Right cardiac atrium (tissue), 5 donors: ENCODE data around the gene ACSF3. TPM values are rescaled to one million over a fixed set of nuclear protein-coding genes. Genes with fewer than 3 reads are reported as not detected.
A peak's percentile ranks its signal among the peaks of the same experiment; 100 is the strongest.

Source experiments
- ATAC-seq, 2 donors: fragments of 200-7000 bp; cut with Tn5 transposase; one replicate each; pipeline versions ENCODE4 v1.8.0 to v1.9.1; 2020; ENCODE audit warnings: moderate library complexity in 2 of 2, mild to moderate bottlenecking in 1 of 2
- DNase-seq, 3 donors: peaks; one replicate each; pipeline ENCODE4 v3.0.0-alpha.2; 2020
- H3K27ac ChIP-seq: one replicate; pipeline ENCODE4 v1.5.1; 2013; ENCODE audit warnings: mild to moderate bottlenecking, low read length, control low read depth, moderate library complexity
- H3K27me3 ChIP-seq: one replicate; pipeline ENCODE4 v1.6.1; 2013; ENCODE audit not compliant: control insufficient read depth, insufficient read depth
- H3K4me1 ChIP-seq: one replicate; pipeline ENCODE4 v1.6.1; 2013; ENCODE audit warnings: low read length; ENCODE audit not compliant: control insufficient read depth, insufficient read depth
- H3K4me3 ChIP-seq: one replicate; pipeline ENCODE4 v1.5.1; 2013; ENCODE audit warnings: low read length, control low read depth
- H3K9me3 ChIP-seq: one replicate; pipeline ENCODE4 v1.6.1; 2013; ENCODE audit warnings: low read length; ENCODE audit not compliant: control insufficient read depth
- WGBS: extraction: QIAGEN DNeasy Blood & Tissue Kit; methylation state at CpG from one replicate; pipeline ENCODE4 v1.1.7; 2013; 5-methylcytosine and 5-hydroxymethylcytosine counted together
- intact Hi-C, 4 donors: fragments of 100-400 bp; cut with DNase I; formaldehyde crosslinking; loops; one replicate each; pipeline versions ENCODE4 v1.11.0 to v1.14.0; 2022 to 2023
- polyA plus RNA-seq: library from polyadenylated mRNA; stranded (reverse); fragments of 200-250 nt; gene quantifications from one replicate; pipeline ENCODE4 v1.2.3, GENCODE V29; 2013
- total RNA-seq, 4 donors: library from RNA; stranded (reverse); fragmentation: NEBNext Ultra II Directional; extraction: Animal tissue kit (Norgen Biotek cat#: 25700); gene quantifications; one replicate each; pipeline ENCODE4 v1.2.1, GENCODE V29; 2021
- donor health status: healthy with polysubstance abuse.
- donor health status: DM: no; HTN: yes; CAD: no.
- donor health status: DM: no; HTN: no; CAD: no.
- donor health status: DM: no; HTN: yes; CAD: no; lungs with severe emphysema.
- donor health status: DM: yes; HTN: yes; CAD: no.

ACSF3 gene
- total and polyA plus RNA-seq, 5 donors: 13.9 to 22.4 (median 16.4) TPM

DNA sequence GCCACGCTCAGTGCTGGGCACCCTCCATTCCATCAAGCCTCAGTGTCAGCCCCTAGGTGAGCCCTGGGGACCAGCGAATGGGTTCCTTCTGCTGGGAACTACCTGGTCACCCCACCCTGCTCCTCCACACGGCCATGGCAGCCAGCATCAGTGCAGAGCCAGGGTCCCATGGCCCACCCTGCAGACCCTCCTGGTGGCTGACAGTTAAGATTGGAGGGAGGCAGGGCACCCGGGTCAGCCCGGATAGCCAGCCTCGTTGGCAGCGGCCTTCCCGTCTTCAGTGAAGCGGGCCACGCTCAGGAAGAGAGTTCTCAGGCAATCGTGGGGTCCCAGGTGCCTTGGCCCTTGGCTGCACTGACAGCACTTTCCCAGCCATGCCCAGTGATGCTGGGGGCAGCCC, 37.1 kb upstream of the ACSF3 start:
- H3K4me1 ChIP-seq: no peaks in the 10 kb centered on the region
- no peaks in the 10 kb centered on the region for H3K27me3 ChIP-seq
- 81% methylated on average over 11 of the region's 11 CpGs for WGBS
- intact Hi-C loops: no loop called here
- no peak overlapping the region for H3K27ac ChIP-seq
- DNase-seq (no peak), ATAC-seq (no peak)
- H3K9me3 ChIP-seq: no peaks in the 10 kb centered on the region
- no peak overlapping the region for H3K4me3 ChIP-seq

DNA sequence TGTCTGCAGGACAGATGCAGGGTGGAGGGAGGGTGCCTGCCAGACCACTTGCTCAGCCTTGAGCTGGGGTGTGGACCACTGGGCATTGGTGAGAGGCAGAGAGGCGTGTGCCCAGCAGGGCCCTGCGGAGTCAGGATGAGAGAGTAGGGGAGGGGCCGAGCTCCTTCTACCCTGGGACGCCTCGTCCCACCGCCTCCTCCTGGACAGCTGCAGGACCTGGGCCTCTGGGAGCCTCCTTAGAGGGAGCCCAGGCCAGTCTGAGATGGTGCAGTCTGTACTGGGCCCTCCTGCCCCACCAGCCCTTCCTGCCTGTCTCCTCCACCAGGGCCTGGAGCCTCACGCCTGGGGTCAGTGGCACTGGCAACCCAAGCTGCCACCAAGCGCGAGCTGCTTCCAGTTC, 35.9 kb upstream of the ACSF3 start:
- no peak overlapping the region for H3K27ac ChIP-seq
- no peak for ATAC-seq
- intact Hi-C loops: no loop called here
- no peak for DNase-seq
- WGBS: 63% methylated on average over 9 of the region's 9 CpGs
- no peaks in the 10 kb centered on the region for H3K4me1 ChIP-seq
- H3K9me3 ChIP-seq: no peaks in the 10 kb centered on the region
- no peaks in the 10 kb centered on the region for H3K27me3 ChIP-seq
- no peak overlapping the region for H3K4me3 ChIP-seq

DNA sequence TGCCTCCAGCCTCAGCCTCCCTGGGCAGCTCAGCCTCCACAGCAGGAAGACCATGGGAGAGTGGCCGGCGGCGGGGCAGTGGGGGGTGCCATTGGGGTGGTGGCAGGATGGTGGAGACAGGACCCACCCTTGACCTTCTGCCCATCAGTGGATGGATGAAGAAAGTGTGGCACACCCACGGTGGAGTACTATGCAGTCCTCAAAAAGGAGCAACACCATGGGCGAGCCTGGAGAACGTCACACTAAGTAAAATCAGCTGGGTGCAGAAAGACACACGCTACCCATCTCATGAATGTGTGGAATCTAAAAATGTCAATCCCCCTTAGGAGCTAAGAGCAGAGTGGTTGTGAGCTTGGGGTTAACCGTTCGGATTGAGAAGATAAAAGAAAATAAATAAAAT, 34.8 kb upstream of the ACSF3 start:
- no peak overlapping the region for H3K27ac ChIP-seq
- DNase-seq: no peak
- 96% methylated on average over 9 of the region's 9 CpGs for WGBS
- no peak for ATAC-seq
- intact Hi-C loops: no loop called here
- H3K27me3 ChIP-seq: no peaks in the 10 kb centered on the region
- no peaks in the 10 kb centered on the region for H3K4me1 ChIP-seq
- no peak overlapping the region for H3K4me3 ChIP-seq
- no peaks in the 10 kb centered on the region for H3K9me3 ChIP-seq

DNA sequence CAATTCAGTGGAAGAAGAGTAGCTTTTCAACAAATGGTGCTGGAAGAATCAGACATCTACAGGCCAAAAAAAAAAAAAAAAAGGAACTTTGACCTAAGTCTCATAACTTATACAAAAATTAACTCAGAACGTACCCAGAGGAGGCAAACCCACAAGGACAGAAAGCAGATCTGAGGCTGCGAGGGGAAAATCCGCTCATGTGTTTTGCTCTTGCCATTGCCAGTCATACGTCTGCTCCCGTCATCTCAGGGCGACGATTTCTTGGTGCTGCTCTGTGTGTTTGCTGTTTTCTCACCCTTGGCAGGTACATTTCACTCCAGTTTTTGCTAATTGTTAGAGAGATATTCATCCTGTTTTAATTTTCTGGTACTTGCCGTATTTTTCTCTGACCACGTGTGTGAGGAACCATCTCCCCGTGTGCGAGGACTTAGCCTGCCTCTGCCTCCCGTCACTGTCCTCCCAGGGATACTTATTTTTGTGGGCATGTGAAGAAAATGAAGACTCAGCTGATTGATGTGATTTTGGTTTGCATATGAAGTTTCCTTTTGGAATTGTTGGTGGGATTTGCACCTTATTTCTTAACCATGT, 33.4 kb upstream of the ACSF3 start:
- no peaks in the 10 kb centered on the region for H3K4me1 ChIP-seq
- H3K4me3 ChIP-seq: no peak overlapping the region
- H3K27ac ChIP-seq: no peak overlapping the region
- H3K27me3 ChIP-seq: no peaks in the 10 kb centered on the region
- DNase-seq (no peak), ATAC-seq (no peak)
- H3K9me3 ChIP-seq: no peaks in the 10 kb centered on the region
- 80% methylated on average over 12 of the region's 12 CpGs for WGBS
- intact Hi-C loops: no loop called here

DNA sequence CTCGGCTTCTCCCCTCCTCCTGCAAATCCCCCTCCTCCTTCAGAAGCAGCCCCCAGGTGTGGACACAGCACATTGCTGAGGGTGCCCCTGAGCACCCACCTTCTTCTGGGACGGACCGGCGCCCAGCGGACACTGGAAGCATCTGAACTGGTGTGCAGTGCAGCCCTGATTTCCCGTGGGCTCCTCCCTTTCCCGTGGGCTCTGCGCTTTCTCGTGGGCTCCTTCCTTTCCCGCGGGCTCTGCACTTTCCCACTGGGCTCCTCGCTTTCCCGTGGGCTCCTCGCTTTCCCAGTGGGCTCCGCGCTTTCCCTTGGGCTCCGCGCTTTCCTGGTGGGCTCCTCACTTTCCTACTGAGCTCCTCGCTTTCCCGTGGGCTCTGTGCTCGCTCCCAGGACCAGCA, 32.6 kb upstream of the ACSF3 start:
- Histone ChIP-seq H3K4me3 (no peak overlapping the region), H3K27ac (no peak overlapping the region), H3K4me1 (no peaks in the 10 kb centered on the region), H3K9me3 (no peaks in the 10 kb centered on the region), H3K27me3 (no peaks in the 10 kb centered on the region)
- ATAC-seq (no peak), DNase-seq (no peak)
- intact Hi-C loops: no loop called here
- 77% methylated on average over 21 of the region's 21 CpGs for whole genome bisulfite sequencing

DNA sequence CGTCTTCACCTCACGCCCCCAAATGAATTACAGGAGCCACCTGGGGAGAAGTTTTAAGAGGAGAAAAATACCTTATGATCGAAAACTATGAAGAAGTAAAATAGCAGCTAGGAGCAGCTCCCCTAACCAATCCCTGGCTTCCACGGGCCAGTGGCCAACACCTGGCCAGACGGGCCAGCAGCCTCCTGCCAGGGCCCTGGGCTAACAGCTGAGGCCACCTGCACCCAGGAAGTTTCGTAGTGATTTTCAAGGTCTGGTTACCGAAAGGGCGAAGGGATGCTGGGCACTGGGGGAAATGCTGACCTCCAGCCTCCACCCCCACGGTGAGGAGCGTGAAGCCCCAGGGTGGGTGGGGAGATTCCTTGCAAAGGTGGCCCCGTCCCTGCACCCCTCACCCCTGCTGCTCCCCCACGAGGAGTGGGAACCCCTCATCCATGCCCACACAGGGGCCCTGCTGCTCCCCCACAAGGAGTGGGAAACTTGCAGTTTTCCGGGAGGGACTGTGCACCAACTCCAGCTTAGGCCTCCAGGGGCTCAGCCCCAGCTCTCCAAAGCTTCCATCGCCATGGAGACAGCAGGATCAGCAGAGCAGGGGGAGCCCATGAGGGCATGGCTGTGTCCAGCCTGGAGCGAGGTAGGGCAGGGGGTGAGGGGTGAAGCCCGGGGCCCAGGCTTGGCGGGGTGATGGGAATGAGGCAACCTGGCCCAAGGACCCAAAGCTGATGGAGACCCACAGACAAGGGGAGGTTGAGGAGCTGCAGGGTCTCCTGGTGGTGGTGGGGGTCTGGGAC, 31.9 kb upstream of the ACSF3 start:
- H3K27me3 ChIP-seq: no peaks in the 10 kb centered on the region
- H3K9me3 ChIP-seq: no peaks in the 10 kb centered on the region
- H3K27ac ChIP-seq: no peak overlapping the region
- 67% methylated on average over 17 of the region's 17 CpGs for WGBS
- intact Hi-C loops: no loop called here
- DNase-seq: no peak
- ATAC-seq: no peak
- no peak overlapping the region for H3K4me3 ChIP-seq
- no peaks in the 10 kb centered on the region for H3K4me1 ChIP-seq

DNA sequence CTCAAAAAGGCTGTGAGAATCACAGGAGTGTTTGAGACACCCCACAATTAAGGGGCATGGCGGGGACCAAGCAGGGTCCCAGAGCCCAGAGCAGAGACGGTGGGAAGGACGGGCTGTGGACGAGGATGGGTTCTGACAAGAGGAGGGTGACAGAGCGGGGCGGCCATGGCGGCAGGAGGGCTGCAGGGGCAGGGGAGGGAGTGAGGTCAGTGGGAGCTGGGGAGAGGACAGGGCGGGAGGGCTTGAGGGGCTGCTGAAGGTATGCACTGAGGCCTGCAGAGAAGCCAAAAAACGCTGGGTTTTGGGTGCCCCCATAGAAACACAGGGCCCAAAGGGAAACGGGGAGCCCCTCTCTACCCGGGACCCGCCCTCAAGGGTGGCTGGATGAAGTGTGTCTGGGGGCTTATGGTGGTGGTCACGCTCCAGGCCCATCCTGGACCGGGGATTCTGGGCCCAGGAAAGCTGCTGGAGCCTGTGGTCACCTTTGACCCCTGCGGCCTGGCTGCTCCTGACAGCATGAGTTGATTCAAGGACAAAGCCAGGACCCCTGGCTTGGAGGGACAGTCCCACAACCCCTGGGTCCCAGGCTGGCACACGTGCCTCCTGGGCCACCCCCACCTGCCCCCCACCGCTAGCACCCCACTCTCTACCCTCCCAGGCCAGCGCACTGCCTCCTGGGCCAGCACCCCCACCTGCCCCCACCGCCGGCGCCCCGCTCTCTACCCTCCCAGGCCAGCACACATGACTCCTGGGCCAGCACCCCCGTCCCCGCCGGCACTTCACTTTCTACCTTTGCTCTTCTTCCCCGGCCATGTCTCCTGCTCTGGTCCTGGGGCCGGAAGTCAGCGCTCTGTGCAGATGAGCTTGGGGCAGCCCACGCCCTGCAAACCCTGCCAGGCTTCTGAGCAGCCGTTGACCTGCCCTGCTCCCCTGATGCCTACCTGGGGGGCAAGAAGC, 31.0 kb upstream of the ACSF3 start:
- no peak overlapping the region for H3K4me3 ChIP-seq
- intact Hi-C loops: no loop called here
- no peaks in the 10 kb centered on the region for H3K9me3 ChIP-seq
- no peak overlapping the region for H3K27ac ChIP-seq
- H3K27me3 ChIP-seq: no peaks in the 10 kb centered on the region
- DNase-seq (no peak), ATAC-seq (no peak)
- no peaks in the 10 kb centered on the region for H3K4me1 ChIP-seq
- WGBS: 89% methylated on average over 30 of the region's 30 CpGs

DNA sequence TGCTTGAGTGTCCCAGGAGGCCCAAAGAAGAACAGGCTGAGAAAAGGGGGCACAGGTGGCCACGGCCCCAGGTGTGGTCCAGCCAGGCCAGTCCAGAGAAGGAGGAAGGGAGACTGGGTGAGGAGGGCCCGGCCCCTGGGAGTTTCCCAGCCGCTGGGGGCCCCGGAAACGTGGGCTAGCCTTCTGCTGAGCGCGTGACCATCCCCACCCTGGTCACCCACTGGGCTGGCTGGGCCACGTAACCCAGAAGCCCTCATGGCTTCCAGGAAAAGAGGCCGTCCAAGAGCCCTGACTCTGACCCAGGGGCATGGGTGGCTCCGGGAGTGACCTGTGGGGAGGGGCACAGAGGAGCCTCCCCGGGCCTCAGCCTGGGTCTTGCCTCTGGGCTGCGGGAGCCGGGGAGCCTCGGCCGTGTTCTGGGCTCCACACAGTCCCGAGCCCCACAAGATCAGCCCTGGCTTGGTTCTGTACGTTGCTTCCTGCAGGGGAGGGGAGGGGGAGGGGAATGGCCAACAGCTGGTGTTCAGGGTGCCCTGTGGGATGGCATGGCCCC, 29.8 kb upstream of the ACSF3 start:
- Histone ChIP-seq H3K9me3 (no peaks in the 10 kb centered on the region), H3K4me3 (no peak overlapping the region), H3K27ac (no peak overlapping the region), H3K27me3 (no peaks in the 10 kb centered on the region), H3K4me1 (no peaks in the 10 kb centered on the region)
- no peak for DNase-seq
- WGBS: 81% methylated on average over 17 of the region's 17 CpGs
- intact Hi-C loops: no loop called here
- no peak for ATAC-seq

DNA sequence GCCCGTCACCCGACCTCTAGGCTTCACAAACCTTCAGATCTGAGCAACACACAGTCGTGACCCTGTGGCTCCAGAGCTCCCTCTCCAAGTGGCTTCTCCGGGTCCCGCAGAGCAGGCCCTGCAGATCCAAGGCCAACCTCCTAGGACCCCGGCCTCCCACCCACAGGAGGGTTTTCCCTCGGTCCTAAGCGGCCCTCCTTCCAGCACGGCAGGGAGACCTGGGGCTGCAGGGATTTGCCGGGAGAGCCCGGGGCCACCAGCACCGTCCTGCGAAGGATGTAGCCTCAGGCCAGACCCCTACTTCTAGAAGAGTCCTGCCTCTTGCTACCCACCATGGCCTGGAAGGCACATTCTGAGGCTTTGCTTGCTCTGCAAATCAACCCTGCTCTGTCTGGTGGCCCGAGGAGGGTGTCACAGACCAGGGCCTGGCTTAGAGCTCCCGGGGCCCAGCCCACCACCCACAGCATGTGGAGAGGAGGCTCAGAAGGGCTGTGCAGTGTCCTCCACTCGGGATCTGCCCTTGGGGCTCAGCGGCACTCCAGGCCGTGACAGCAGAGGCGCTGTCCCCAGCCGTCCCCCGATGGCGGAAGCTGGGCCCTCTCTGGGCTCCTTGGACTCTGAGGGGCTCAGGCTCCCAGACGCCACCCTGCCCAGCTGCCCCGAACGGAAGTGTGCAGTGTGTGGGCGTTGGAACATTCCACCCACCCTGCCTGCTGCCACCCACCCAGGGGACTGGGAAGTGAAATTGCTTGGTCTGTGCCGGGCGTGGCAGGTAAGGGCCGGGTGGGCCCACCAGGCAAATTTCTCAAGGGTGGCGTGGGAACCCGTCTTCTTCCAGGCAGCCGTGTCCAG, 28.8 kb upstream of the ACSF3 start:
- Histone ChIP-seq H3K27me3 (no peaks in the 10 kb centered on the region), H3K4me1 (no peaks in the 10 kb centered on the region), H3K9me3 (no peaks in the 10 kb centered on the region), H3K27ac (no peak overlapping the region), H3K4me3 (no peak overlapping the region)
- intact Hi-C loops: no loop called here
- ATAC-seq: peak in 1 of 2 donors; percentile 8
- no peak for DNase-seq
- 84% methylated on average over 32 of the region's 32 CpGs for WGBS

DNA sequence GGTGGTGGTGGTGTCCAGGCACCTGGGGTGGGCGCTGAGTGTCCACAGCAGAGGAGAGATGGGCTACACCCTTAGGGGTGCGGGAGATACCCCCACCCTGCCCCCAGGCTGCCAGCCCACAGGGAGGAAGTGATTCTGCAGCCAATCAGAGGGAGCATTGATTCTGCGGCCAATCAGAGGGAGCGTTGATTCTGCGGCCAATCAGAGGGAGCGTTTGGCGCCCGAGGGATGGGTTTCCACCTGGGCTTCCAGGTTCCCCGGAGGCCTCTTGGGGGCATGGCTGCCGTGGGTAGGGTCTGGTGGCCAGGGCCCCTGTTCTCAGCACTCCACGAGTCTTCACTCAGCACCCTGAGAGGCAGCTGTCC, 28.2 kb upstream of the ACSF3 start:
- ATAC-seq: no peak
- no peak overlapping the region for H3K4me3 ChIP-seq
- H3K4me1 ChIP-seq: no peaks in the 10 kb centered on the region
- no peaks in the 10 kb centered on the region for H3K27me3 ChIP-seq
- intact Hi-C loops: no loop called here
- no peak overlapping the region for H3K27ac ChIP-seq
- 90% methylated on average over 11 of the region's 11 CpGs for WGBS
- no peak for DNase-seq
- H3K9me3 ChIP-seq: no peaks in the 10 kb centered on the region
